HG03354 (cell line): ENCODE data around the gene RRAS2.
"Not testable (repeated sequence)": the region's sequence is repeated elsewhere in the genome, so short reads cannot be mapped to it uniquely, and the experiment has no call there.

Source experiments
- ATAC-seq: cut with Tn5 transposase; IDR thresholded peaks from one replicate; pipeline ENCODE4 v1.9.1; 2021; ENCODE audit warnings: mild to moderate bottlenecking; ENCODE audit not compliant: unreplicated experiment, poor library complexity, severe bottlenecking

RRAS2 gene

DNA sequence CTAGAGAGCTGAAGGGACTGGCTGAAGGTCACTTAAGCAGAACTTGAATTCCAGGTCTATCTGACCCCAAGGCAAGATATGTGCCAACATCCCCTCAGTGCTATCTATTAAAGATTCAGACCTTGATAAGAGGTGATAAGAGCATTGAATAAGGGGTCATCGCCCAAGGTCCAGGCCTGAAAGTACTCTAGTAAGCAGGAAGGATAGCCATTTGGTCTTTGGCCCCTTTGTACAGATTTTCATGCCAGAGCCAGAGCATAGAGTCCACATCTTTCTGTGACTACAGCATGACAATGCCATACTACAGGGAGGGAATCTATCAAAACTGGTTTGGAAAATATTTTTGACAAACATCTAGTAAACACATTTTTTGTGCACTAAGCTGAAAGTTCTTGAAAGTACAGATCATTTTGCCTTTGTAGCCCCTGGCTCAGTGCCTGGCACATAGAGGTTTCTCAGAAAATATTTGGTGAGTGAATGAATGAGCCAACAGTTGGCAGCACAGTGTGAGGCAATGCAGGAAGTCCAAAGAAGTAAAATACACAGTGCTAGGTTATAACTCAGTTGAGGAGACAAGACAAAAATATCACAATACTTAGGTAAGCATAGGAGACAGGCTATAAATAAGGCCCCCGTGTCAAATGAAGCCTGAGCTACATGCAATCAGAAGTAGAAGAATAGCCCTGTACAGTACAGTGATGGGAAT lies 15.1 kb upstream of the RRAS2 start:
- no peak for ATAC-seq

GRCh38 chr11:14372011-14372410 lies 13.0 kb upstream of the RRAS2 start:
- no peak for ATAC-seq

GRCh38 chr11:14371249-14371648 lies 12.3 kb upstream of the RRAS2 start:
- no peak for ATAC-seq

- ATAC-seq: peak; percentile 47
These were observed 11.5 kb upstream of the RRAS2 start for GRCh38 chr11:14370496-14370895.

DNA sequence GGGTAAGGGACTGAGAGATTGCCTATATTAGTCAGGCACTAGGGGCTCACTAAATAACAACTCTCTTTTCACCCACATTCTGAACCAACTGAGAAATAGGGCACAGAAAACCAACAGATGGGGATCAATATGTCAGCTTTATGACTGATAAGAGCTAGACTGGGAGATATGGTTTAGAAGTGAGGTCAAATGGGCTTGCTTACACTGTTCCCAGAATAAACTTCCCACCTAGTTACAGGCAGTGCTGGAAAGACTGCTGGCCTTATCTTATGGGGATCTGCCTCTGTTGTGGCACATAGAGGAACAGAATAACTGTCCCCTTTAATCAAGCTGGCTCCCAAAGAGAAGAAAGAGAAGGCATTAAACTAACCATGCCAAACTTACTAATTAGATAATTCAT lies 10.6 kb upstream of the RRAS2 start:
- ATAC-seq: no peak

DNA sequence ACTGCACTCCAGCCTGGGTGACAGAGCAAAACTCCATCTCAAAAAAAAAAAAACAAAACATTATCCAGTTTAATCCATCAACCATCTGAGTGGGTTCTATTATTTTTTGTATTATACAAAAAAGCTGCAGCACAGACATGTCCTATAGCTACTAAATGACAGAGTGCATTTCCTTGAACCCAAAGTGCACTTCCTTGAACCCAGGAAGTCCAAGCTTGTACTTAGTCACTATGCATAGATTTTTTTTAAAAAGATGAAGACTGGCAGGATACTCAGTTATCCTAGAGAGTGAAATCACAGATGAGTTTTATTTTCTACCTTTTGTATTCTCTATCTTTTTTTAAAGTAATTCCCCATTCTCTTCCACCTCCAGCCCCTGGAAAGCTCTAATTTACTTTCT lies 8.0 kb upstream of the RRAS2 start:
- no peak for ATAC-seq

- ATAC-seq: no peak
These were observed 5.3 kb upstream of the RRAS2 start for GRCh38 chr11:14364322-14364721.

- ATAC-seq: no peak
These were observed 3.6 kb upstream of the RRAS2 start for GRCh38 chr11:14362611-14363010.

- ATAC-seq: no peak
These were observed 3.0 kb upstream of the RRAS2 start for GRCh38 chr11:14361951-14362350.

DNA sequence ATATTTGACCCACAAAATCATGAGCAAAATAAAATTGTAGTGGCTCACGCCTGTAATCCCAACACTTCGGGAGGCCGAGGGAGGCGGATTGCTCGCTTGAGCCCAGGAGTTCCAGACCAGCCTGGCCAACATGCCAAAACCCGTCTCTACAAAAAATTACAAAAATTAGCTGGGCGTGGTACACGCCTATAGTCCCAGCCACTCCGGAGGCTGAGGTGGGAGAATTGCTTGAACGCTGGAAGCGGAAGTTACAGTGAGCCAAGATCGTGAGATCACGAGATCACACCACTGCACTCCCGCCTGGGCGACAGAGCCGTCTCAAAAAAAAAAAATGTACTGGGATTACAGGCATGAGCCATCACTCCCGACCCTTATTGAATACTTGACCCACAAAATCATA lies 2.0 kb upstream of the RRAS2 start:
- ATAC-seq: no peak

- ATAC-seq: no peak
These were observed 583 bp upstream of the RRAS2 start for GRCh38 chr11:14359501-14360031.

- ATAC-seq: peak; percentile 56
These were observed 878 bp downstream of the RRAS2 start for GRCh38 chr11:14357881-14358728.

GRCh38 chr11:14356342-14356741 lies 2.6 kb downstream of the RRAS2 start:
- no peak for ATAC-seq

DNA sequence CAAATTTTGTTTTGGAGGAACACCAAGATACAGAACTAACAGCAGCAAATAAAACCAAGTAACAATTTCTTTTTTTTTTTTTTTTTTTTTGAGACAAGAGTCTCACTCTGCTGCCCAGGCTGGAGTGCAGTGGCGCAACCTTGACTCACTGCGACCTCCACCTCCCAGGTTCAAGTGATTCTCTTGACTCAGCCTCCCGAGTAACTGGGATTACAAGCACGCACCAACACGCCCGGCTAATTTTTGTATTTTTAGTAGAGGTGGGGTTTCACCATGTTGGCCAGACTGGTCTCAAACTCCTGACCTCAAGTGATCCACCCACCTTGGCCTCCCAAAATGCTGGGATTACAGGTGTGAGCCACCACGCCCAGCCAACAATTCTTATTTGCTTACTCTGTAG lies 4.4 kb downstream of the RRAS2 start:
- ATAC-seq: not testable (repeated sequence)

DNA sequence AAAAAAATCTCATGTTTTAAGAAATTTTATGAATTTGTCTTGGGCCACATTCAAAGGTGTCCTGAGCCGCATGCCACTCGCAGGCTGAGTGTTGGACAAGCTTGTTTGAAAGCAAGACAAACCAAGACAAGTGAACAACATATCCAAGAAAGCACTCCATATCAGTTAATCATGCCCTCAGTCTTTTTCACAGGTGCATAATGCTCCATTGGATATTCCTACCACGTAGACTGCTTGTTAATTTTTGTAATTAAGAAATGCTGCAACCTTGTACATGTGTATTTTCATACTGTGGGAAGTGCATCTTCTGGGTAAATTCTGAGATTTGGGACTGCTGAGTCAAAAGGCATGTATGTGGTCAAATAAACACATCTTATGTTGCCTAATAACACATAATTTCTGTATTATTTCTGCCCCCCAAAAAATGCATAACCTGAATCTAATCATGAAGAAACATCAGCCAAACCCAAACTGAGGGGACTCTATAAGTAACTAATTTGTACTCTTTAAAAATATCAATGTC lies 8.2 kb downstream of the RRAS2 start:
- no peak for ATAC-seq

GRCh38 chr11:14350215-14350614 lies 8.8 kb downstream of the RRAS2 start:
- ATAC-seq: no peak

DNA sequence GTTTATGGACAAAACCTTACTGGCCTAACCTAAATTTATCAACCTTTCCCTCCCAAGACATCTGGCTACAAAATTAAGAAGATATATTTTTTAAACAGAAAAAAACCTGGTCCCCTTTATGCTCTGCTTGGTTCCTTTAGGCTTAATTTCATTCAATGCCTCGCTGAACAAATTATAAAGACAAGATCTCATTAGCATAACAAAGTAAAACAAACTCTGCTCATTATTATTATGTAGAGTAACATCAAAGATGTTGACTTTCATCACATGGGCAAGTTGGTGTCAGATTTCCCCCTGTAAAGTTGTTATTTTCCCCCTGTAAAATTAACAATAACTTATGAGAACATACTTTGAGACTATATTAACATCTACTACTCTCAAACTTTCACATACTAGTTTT lies 11.0 kb downstream of the RRAS2 start:
- no peak for ATAC-seq

- ATAC-seq: no peak
These were observed 11.5 kb downstream of the RRAS2 start for GRCh38 chr11:14347494-14347893.

- ATAC-seq: no peak
These were observed 12.6 kb downstream of the RRAS2 start for GRCh38 chr11:14346303-14346955.

DNA sequence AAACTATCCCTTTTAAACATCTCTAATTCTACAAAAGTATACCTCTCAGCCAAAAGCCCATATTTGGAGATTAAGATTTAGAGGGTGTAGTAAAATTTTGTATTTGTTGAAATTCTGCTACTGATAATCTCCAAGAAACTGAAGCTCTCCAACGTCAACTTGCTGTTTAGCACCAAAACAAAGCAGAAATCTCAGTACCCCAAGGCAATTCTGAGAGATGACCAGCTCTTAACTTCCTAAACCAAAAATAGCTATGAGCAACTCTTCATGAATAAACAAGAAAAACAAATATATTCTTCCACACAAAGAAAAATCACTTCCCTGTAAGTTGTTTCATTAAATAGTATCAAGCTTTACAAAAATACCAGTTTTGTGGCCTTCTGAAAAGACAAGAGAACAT lies 13.3 kb downstream of the RRAS2 start:
- ATAC-seq: no peak
